Iris pigment epithelial cell (primary cell): ENCODE measurements around the gene EXOC2.

Experiments
- DNase-seq: peaks from one replicate; pipeline ENCODE4 v3.0.0-alpha.2; 2011; ENCODE audit warnings: low read depth

The EXOC2 gene

DNA sequence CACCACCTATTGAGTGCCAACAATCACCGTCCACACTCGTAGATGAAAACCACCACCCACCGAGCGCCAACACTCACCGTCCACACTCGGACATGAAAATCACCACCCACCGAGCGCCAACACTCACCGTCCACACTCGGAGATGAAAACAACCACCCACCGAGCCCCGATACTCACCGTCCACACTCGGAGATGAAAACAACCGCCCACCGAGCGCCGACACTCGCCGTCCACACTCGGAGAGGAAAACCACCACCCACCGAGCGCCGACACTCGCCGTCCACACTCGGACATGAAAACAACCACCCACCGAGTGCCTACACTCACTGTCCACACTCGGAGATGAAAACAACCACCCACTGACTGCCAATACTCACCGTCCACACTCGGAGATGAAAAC lies 172.1 kb downstream of the EXOC2 start:
- no peak for DNase-seq

DNA sequence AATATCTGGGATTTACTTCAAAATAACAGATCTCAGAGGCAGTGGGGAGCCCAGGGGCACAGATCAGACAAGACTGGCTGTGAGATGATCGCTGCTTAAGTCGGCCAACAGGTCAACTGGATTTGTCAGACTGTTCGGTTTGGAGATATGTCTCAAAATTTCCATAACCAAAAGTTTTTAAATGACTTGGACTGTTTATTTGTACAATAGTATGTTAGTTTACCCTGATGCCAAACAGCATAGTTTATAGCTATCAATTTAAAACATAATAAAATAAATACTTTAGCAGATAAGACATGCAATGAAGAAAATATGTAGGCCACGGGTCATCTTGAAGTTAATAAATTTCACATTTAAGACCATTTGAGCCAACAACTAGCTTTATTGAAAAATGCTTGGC lies 174.7 kb downstream of the EXOC2 start:
- DNase-seq: peak; percentile 7

DNA sequence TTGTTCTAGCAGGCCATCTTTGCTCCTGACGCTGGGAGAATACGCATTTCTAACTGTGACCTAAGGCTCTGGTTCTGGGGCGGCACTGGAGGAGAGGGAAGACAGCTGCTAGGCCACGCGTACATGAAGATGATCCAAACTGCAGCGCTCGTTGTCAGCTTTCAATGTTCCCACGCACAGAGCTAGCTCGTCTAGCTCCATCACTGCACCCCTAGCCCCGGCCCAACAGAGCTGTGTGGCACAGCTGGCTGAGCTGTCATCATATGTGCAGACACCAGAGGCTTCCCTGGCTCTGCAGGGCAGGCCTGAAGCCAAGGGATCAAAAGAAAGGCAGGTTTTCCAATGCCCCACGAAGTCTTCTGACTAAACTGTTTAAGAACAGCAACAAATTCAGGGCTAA lies 176.7 kb downstream of the EXOC2 start:
- DNase-seq: no peak

DNA sequence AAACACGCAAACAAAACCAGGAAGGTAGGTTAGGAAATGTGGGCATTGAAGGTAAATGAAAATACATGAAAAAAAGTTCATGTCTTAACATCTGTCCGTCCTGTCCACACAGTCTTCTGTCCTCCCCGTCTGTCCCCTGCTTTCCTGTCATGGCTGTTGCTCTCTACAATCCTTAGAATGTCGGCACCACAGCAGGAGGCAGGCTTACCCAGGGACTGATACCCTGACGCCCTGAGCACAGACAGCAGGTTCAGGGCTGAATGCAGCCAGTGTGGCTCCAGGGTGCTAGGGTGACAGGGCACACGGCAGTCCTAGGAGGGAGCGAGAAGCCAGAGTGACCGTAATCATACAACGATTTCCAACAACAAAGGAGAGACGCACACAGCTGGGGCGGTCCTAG lies 177.7 kb downstream of the EXOC2 start:
- no peak for DNase-seq

DNA sequence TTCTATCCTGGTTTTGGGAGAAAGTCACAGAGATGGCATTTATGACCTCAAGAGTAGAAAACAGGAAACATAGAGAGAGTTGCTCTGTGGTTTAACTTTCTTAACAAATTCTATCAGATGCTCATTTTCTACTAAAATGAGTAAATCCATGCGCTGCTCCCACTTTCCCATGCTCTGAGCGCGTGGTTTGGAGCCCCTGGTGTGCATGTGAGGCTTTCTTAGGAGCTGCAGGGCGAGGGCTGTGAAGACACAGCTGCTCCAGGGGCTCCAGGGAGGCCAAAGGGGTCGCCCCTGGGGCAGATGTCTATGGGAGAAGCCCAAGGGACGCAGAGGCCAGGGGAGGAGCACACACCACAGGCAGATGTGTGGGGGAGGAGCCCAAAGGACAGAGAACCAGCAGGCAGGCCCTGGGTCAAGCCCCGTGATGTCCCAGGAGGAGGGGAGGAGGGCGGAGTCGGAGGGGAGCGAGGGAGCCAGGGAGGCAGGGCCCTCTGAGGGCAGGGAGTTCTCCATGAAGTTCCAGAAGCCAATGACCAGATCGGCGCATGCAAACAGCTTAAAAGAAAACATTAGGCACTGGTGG lies 178.5 kb downstream of the EXOC2 start:
- no peak for DNase-seq

DNA sequence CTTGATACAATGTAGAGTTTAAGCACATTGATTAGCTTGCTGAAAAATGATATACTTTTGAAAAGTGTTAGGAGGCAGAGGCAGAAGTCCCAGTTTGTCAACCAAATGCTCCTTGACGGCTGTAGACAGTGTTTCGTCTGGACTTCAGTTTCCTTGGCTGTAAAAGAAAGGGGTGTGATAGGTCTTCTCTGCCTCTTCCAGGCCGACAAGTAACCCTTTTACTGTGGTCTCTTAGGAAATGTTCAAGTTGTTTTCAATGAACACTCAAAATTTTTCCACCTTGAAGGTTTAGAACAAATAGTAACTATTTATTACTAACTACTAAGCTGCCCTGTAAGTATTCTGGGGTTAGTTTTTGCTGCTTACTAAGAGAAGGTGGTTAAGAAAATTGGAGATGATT lies 179.0 kb downstream of the EXOC2 start:
- no peak for DNase-seq

DNA sequence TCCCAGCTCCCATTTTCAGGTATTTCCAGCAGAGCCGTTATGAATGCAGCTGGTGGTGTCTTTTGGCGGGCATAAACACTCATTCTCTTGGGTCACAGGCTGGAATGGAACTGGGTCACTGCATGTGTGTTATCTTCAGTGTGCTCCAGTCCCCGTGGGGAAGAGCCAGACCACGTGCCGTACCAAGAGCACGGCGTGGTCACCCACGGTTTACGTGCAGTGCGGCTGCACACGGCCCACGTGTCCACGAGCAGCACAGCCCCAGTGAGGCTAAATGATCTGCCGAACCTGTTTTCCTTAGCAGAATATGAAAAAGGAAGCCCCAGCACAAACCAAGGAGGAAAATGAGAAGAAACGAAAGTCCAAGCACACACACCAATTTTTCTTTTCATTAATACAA lies 179.9 kb downstream of the EXOC2 start:
- DNase-seq: no peak

DNA sequence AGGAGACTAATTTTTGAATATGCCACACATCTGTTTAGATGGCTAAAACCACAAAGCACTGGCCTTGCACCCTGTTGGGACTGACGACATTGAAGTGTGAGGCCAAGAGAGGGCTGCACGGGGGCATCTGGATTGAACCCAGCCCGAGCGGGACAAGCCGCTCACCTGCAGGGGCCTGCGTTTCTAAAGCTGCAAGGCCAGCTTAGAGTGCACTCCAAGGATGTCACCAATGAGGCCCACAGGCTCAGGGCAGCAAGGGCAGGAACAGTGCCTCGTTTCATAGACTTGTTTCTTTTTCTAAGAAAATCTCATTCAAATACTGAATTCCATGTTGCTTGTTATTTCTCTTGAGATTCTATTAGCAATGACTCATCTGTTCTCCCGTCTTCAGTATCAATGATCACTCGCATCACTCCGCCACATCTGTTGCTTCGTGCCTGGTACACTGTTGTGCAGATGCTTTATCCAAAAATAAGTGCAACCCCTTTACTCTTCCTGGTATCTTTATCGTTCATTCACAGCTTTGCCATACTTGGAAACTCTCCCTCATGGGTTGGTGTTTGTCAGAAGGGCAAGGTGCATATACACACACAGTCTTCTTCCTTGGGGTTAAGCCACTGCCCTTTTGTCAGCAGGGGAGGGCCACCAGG lies 181.3 kb downstream of the EXOC2 start:
- DNase-seq: no peak

DNA sequence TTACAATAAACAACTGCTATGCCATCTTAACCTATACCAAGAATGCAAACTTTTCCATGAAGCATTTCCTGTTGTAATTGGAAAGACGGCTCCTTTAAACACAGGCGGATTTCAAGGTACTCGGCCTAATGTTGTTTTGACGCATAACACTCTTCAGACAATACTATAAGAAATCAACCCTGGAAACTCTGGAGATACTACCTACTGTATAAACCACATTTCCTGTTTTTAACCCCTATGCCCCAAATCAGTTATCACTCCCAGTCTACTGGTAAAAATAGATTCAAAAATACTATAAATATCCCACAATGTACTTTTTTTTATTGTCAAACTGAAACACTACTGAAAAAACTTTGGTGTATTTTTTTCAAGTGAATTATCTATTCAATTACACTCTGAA lies 183.3 kb downstream of the EXOC2 start:
- DNase-seq: no peak

DNA sequence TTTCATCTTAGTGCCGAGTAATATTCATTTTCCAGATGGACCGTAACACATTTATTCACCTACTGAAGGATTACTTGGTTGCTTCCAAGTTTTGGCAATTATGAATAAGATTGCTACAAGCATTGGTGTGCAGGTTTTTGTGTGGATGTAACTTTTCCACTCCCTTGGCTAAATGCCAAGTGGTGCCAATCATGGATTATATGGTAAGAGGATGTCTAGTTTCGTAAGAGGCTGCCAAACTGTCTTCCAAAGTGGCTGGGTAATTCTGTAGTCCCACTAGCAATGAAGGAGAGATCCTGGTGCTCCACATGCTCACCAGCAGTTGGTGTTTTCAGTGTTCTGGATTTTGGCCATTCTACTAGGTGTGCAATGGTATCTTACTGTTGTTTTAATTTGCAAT lies 184.3 kb downstream of the EXOC2 start:
- no peak for DNase-seq

DNA sequence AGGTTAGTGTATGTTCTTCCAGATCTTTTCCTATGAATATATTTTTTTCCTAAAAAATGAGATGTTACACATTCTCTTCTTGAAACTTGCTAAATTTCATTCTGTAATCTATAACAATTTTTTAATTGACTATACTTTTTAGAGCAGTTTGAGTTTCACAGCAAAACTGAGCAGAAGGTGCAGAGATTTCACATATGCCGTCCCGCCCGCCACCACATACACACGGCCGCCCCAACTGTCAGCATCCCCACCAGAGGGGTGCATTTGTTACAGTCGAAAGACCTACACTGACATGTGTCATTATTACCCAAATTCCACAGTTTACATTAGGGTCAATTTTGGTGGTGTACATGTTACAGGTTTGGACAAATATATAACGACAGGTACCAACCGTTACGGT lies 184.9 kb downstream of the EXOC2 start:
- DNase-seq: no peak

DNA sequence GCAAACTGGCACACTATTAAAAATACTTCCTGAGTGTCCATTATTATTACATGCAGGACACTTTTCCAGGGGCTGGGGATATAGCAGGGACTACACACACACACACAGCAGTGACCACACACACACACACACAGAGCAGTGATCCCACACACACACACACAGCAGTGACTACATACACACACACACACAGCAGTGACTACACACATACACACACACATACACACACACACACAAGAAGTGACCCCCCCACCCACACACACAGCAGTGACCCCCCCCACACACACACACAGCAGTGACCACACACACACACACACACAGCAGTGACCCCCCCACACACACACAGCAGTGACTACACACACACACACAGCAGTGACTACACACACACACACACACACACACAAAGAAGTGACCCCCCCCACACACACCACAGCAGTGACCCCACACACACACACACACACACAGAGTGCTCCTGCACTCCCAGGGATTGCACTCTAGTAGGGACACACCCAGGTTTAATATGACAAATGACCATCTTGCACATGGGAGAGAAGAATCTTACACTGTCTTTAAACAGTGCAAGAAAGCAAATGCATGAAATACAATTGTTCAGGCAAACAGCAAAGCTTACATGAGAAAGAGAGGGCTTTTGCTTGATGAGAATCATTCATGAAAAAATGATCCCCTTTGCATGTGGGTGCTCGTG lies 185.9 kb downstream of the EXOC2 start:
- no peak for DNase-seq

DNA sequence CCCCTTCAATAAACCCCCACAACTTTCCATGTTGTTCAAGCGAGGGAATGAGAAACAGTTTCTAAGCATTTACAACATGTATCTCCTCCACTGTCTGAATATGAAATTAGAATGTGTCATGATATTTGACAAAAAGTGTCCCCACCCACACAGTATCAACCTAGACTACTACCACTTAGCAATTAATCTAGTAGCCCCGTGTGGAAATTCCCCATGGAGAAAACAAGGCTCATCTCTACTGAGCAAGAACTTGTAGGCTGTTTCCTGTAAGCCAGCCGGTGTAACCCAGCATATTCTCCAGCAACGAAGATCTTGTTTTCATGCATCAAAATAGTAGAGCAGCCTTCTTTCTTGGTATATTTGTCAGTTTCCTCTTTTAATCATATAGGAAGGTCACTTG lies 186.4 kb downstream of the EXOC2 start:
- no peak for DNase-seq

DNA sequence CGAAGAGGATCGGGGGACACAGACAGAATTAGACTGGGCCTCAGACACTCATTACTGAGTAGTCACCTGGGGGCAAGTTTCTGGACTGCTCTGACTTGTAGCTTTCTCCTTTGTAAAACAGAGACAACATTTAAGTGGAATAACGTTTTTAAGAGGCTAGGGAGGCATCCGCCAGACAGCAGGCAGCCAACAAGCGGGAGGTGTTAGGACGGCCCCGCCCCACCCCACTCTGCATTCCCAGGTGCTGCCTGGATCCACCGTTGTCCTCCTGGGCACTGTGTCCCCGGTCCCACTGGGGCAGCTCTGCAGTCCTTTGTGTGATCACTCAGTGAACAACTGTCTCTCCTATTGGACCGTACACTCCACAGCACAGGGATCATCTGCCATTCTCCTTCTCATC lies 187.6 kb downstream of the EXOC2 start:
- no peak for DNase-seq

DNA sequence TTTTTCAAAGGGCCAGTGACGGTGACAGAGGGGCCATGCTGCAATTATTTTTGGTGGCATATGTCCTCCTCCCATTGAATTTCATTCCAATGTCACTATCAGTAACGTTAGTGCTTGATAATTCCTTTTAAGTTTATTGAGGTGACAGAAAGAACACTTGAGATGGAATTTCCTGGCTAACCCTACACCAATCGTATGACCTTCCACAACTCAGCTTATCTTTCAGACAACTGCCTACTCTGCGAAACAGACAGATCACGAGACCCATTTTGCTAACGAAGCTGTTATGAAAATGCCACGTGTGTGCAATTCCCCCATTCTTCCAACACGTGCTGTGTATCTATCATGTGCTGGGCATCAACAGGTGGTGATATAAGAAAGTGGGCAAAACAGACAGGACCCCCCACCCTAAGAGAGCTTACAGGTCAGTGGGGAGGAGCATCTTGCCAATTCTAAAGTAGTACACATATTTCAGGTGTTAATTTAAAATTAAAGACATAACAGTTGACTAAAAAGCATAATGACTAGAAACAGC lies 188.4 kb downstream of the EXOC2 start:
- DNase-seq: no peak

DNA sequence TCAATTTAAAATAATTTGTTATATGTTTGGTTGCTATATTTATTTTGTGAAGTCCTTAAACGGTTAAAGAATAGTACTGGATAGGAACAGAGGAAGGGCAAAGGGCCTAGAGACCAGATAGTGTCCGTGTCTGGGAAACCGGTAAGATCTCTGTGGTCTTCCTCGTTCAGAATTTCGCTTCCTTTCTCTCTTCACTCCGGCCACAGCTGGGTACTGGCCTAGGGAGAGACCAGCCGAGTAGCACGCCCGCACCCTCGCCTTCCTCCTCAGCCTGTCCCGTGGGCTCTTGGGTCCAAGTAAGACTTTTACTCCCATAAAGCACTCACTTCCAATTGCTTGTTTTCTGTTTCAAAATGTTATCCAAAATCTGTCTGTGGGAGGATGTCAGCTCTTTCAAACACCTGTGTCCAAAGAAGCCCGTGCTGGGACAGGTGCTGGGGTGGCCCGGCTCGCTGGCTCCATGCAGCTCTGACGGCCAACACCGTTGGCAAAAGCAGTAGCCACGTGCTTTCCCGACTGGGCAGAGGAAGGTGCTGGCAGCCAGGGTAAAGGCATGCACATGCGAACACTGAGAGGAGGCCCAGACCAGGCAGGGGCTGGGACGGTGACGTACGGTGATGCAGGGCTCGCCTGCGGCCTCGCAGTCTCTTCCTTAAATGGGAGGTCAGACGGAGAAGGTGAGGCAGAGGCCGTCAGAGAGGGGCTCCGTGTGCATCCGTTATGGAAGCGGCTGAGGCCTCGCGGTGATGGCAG lies 189.2 kb downstream of the EXOC2 start:
- no peak for DNase-seq

DNA sequence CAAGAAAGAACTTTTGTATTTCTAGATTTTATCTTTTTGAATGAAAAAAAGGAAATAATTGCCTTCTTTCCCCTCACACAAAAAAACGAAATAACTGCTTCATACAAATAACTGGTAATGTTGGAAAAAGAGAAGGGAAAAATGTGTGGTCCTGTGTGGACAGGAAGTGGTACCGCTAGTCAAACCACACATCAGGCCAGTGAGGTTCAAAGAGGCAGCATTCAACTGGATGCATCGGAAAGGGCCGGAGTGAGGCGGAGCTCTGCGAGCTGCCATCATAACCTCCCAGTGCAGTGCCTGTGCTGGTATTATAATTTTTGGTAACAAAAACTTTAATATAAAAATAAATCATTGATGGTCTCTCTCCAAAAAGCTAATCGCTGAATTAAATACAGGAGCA lies 190.2 kb downstream of the EXOC2 start:
- no peak for DNase-seq

DNA sequence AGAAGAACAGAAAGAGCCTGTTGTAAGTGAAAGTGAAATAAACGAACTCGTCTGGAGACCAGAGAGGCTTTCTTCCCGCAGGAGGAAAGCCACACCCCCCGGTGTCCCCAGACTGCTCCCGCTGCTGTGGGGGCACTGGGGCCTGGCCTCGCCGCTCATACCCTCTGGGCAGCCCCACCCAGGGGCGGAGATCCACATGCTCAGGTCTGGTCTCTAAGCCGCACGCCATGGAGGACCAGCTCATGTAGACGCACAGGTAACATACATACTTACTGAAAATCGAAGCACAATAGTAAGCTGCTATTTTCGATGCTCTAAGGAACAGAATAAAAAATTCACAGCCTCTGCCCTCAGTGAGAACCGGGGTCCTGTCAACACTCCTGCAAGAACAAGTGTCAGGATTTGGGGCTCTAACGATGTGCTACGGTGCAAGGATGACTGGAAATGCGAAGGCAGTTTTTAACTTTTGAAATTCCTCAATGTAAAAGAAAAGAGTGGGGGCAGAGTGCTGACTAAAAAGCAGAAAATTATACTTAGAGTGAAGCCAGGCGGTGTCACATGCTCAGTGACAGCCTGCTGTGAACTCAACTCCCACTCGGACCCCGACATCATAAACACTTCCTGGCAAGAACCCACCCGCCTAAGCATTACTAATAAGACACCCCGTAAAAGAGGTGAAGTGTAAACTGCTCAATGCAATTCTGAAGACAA lies 190.9 kb downstream of the EXOC2 start:
- DNase-seq: no peak

DNA sequence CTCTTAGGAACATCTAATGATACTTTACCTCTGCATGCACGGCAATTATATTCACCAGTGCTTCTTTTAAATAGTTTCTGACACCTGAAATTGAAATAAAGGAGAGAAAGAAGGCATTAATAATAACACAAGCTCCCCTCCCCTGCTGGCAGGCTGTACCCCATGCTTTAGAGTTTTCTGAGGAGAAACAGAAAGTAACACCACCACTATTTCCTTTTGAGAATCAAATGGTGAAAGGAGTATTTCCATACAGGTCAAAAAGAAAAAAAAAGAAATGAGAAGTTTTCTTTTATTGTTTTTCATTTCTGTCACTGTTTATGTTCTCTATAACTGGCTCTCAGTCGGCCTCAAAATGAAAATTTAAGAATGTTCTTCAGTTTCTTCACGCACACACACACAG lies 193.3 kb downstream of the EXOC2 start:
- no peak for DNase-seq

DNA sequence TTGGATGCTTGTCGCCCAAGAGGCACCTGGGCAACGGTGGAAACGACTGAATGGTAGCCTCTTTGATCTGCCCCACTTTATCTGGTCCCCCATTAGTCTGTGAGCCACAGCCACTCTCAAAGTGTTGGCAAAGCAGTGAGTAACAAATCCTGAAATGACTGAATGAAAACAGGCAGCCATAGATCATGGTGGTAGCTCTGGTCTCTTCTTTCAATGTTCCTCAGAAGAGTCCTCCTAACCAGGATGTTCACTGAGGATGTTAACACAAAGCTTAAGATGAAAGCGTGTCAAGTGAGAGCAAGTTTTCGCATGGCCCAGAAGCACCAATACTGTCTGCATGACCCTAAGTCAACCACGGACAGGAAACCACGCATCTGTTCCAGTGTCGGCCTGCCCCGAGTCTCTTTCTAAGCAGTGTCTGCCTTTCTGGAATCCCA lies 194.1 kb downstream of the EXOC2 start:
- peak; percentile 72 for DNase-seq

DNA sequence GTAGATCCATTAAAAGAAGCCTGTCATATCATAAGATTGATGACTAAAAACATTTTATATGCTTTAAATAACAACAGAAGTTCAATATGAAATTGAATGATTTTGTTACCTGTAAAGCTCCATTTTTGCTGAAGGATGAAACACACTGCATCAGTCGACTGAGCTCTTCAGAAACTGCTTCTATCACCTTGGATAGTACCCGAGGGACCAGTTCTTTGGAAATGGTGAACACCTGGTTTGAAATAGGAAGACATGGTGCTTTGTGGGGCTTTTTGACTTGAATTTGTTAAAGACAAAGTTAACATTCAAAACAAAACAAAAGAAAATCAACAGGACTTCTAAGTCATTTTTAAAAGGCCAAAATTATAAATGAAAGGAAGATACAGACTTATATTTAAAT lies 195.7 kb downstream of the EXOC2 start:
- DNase-seq: no peak

DNA sequence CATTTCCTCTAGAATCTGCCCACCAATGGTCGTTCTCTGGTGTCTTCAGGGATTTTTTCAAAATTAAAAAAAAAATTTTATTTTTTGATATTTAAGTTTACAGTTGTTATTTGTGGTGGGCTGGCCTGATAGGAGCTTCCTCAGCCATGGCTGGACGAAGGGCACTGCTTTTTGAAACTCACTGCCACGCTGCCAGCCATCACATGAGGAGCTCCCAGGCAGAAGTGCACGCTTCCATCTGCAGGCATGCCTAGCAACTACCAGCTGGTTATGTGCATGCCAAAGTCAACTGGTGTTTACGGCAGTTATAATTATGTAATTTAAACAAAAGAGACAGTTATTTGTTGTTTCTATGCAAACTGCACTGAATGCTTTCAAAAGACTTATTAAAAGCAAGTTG lies 196.3 kb downstream of the EXOC2 start:
- DNase-seq: no peak
